ENCODE results near the gene ITPRID1. TPM values are rescaled to one million over a fixed set of nuclear protein-coding genes. Genes with fewer than 3 reads are reported as not detected.

The ITPRID1 gene
- total RNA-seq, 2 donors from 2014 or later: not detected

GRCh38 chr7:31683445-31684225 lies 169.7 kb downstream of the ITPRID1 start:
- intact Hi-C loops (cut with DNase I): no loop called here
- DNase-seq (ENCODE audit: low spot score): no peak

GRCh38 chr7:31687024-31687748 lies 173.3 kb downstream of the ITPRID1 start, which contains the start of gene PPP1R17:
Gene PPP1R17, plus strand, starts transcription at chr7:31687215. Its CDS starts 5,227 bp downstream, at chr7:31692442.
- DNase-seq (ENCODE audit: low spot score): no peak
- intact Hi-C loops (cut with DNase I): no loop called here

DNA sequence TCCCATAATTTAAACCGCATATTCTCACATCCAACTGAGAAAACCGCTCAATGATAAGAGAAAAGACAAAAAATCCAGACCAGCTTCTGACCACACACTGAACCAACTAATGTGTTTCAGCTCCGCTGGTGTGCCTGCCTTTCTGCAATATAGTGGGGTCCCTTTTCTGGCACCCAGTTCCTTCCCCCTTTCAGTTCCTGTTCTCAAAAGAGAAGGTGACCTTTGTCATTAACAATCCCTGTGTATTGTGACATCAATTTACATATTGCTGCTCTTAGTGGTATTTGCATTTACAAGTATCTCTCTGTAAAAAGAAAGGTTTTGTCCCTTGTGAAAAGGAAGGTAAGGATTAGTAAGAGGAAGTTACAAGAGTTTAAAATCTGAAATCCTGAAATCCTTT lies 174.5 kb downstream of the ITPRID1 start:
- no peak for DNase-seq (ENCODE audit: low spot score)
- intact Hi-C loops (cut with DNase I): no loop called here

DNA sequence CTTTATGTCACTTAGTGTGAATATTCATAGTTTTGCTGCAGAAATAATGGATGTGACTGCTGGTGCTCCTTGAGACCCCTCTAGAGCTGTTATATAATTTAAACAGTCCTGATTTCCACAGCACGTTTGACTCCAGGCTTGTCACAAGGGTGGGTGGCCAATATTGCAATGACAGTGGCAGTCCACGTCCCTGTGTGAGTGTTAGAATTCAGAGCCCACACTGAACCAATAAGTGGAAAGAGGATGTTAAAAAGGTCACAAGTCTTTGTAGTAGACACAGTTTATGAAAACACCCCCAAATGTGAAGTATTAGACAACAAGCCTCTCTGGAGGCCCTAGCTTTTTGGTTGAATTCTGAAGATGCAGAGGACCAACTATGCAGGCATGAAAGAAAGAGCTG lies 175.1 kb downstream of the ITPRID1 start:
- DNase-seq (ENCODE audit: low spot score): no peak
- intact Hi-C loops (cut with DNase I): no loop called here

DNA sequence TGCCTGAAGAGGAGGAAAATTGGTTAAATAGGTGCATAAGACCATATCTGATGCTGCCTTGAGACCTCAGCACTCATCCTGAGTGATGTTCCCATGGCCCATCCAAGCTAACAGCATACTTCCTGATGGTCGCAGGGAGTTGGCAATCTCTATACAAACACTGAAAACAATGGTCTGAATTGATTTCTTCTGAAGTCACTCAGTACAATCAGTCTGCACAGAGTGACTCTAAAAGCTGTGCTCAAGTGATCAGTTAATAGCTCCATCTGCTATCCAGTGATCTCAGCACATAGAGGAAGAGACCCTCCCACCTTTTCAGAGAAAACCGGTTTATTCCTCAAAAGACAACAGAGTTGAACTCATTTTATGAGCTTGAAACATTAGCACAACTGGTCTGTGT lies 177.0 kb downstream of the ITPRID1 start:
- DNase-seq (ENCODE audit: low spot score): no peak
- intact Hi-C loops (cut with DNase I): no loop called here

GRCh38 chr7:31692451-31692850 lies 178.6 kb downstream of the ITPRID1 start:
- no peak for DNase-seq (ENCODE audit: low spot score)
- intact Hi-C loops (cut with DNase I): no loop called here

DNA sequence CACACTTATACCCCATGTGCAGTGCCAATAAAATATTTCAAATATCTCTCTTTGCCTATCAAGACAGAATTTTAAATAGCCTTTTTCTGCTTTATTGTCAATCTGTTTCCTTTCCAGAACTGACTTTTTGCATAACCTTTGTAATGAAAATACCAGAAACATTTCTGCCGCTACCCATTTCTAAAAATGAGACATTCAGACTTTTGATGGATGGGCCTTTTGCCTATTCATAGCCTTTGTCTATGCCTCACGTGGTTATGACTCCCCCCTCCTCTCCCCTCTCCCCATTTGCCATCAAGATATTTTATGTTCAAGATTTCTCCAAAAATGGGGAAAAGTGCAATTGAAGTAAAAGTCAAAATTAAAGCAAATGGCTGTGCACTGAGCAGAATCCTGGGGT lies 179.0 kb downstream of the ITPRID1 start:
- no peak for DNase-seq (ENCODE audit: low spot score)
- intact Hi-C loops (cut with DNase I): no loop called here

- intact Hi-C loops (cut with DNase I): no loop called here
- DNase-seq (ENCODE audit: low spot score): no peak
Measured at GRCh38 chr7:31695859-31696614, 182.1 kb downstream of the ITPRID1 start.

- intact Hi-C loops (cut with DNase I): no loop called here
- DNase-seq (ENCODE audit: low spot score): no peak
Measured at GRCh38 chr7:31699050-31699449, 185.2 kb downstream of the ITPRID1 start.

- DNase-seq (ENCODE audit: low spot score): no peak
Measured at GRCh38 chr7:31702354-31702753, 188.5 kb downstream of the ITPRID1 start.

GRCh38 chr7:31705377-31705776 lies 191.5 kb downstream of the ITPRID1 start:
- DNase-seq (ENCODE audit: low spot score): no peak
- intact Hi-C loops (cut with DNase I): no loop called here

More at GRCh38 chr7:31702354-31702753, 188.5 kb downstream of the ITPRID1 start:
- intact Hi-C loops (cut with DNase I): no loop called here

GRCh38 chr7:31707089-31707488 lies 193.2 kb downstream of the ITPRID1 start:
- no peak for DNase-seq (ENCODE audit: low spot score)
- intact Hi-C loops (cut with DNase I): no loop called here

Other genes starting within 250 kb of the ITPRID1 start
- not detected for gene NEUROD6, start 173.4 kb upstream of the ITPRID1 start, total RNA-seq
- gene PPP1R17, start 173.1 kb downstream of the ITPRID1 start, total RNA-seq: not detected